GM18526 (cell line): ENCODE results near the gene RUFY1.

Experiments
- POLR2A ChIP-seq: IDR thresholded peaks from 3 replicates; pipeline ENCODE4 v1.6.1; 2011; ENCODE audit not compliant: insufficient read length; ENCODE audit errors: extremely low read depth

The RUFY1 gene

GRCh38 chr5:179648410-179648809 lies 98.1 kb downstream of the RUFY1 start:
- no peak for TF ChIP-seq POLR2A
